WTC11 (cell line): ENCODE measurements around the gene HDGF. TPM values are rescaled to one million over a fixed set of nuclear protein-coding genes. Genes with fewer than 3 reads are reported as not detected.
A peak's percentile ranks its signal among the peaks of the same experiment; 100 is the strongest.

Experiments used
- ATAC-seq: fragments of 200-7000 bp; cut with Tn5 transposase; 2 replicates; pipeline ENCODE4 v1.10.0; 2021; ENCODE audit warnings: mild to moderate bottlenecking, moderate library complexity
- CTCF ChIA-PET: fragments of 300-600 bp; sonication (Branson Sonifier 250); formaldehyde crosslinking; loops from one replicate; lab custom pipeline; 2021; ENCODE audit warnings: antibody characterized with exemption; lab: Charles Lee
- POLR2A ChIA-PET: fragments of 350-600 bp; sonication (Branson Sonifier 250); formaldehyde crosslinking; loops from one replicate; lab custom pipeline; 2021; ENCODE audit warnings: antibody characterized with exemption; lab: Charles Lee
- DNase-seq: peaks from one replicate; pipeline ENCODE4 v3.0.0; 2021; ENCODE audit warnings: low spot score
- H3K27ac Mint-ChIP-seq: 2 replicates; pipeline ENCODE4 v1.8.0; 2021; ENCODE audit warnings: mixed read lengths
- H3K27me3 Mint-ChIP-seq: 2 replicates; pipeline ENCODE4 v1.8.0; 2021; ENCODE audit warnings: low read depth, mild to moderate bottlenecking, moderate library complexity, mixed read lengths
- H3K36me3 Mint-ChIP-seq: 2 replicates; pipeline ENCODE4 v1.8.0; 2021; ENCODE audit warnings: mixed read lengths
- H3K4me1 Mint-ChIP-seq: 2 replicates; pipeline ENCODE4 v1.8.0; 2022; ENCODE audit warnings: mixed read lengths
- H3K4me3 Mint-ChIP-seq: 2 replicates; pipeline ENCODE4 v1.8.0; 2021; ENCODE audit warnings: mild to moderate bottlenecking, moderate library complexity, mixed read lengths
- H3K9me3 Mint-ChIP-seq: 2 replicates; pipeline ENCODE4 v1.8.0; 2021; ENCODE audit warnings: mixed read lengths
- AFF4 ChIP-seq: sonication (generic); formaldehyde crosslinking; IDR thresholded peaks from 2 replicates; pipeline ENCODE4 v1.8.1; 2023; ENCODE audit warnings: mild to moderate bottlenecking, missing genetic modification reagents, borderline replicate concordance
- ATF6 ChIP-seq: sonication (generic); formaldehyde crosslinking; IDR thresholded peaks from 2 replicates; pipeline ENCODE4 v1.8.1; 2023; ENCODE audit warnings: mild to moderate bottlenecking, missing genetic modification reagents
- CTCF ChIP-seq: fragments of 200-600 bp; IDR thresholded peaks from 2 replicates; pipeline ENCODE4 v1.8.0; 2022; ENCODE audit warnings: antibody characterized with exemption
- E2F1 ChIP-seq: sonication (generic); formaldehyde crosslinking; IDR thresholded peaks from 2 replicates; pipeline ENCODE4 v1.8.0; 2022; ENCODE audit warnings: mild to moderate bottlenecking, missing genetic modification reagents
- FOXJ3 ChIP-seq: sonication (generic); formaldehyde crosslinking; IDR thresholded peaks from 2 replicates; pipeline ENCODE4 v1.9.0; 2021; ENCODE audit warnings: missing genetic modification reagents, mild to moderate bottlenecking, borderline replicate concordance
- FOXK1 ChIP-seq: sonication (generic); formaldehyde crosslinking; IDR thresholded peaks from 2 replicates; pipeline ENCODE4 v1.8.0; 2022; ENCODE audit warnings: mild to moderate bottlenecking, moderate library complexity, missing genetic modification reagents
- FOXP4 ChIP-seq: sonication (generic); formaldehyde crosslinking; IDR thresholded peaks from 2 replicates; pipeline ENCODE4 v1.8.0; 2022; ENCODE audit warnings: mild to moderate bottlenecking, missing genetic modification reagents
- JUN ChIP-seq: sonication (generic); formaldehyde crosslinking; IDR thresholded peaks from 2 replicates; pipeline ENCODE4 v1.8.0; 2023; ENCODE audit warnings: mild to moderate bottlenecking, missing genetic modification reagents
- MLX ChIP-seq: sonication (generic); formaldehyde crosslinking; IDR thresholded peaks from 2 replicates; pipeline ENCODE4 v1.8.1; 2023; ENCODE audit warnings: mild to moderate bottlenecking, missing genetic modification reagents, moderate library complexity
- MXD4 ChIP-seq: fragments of 250-450 bp; sonication (Bioruptor Pico); IDR thresholded peaks from 2 replicates; pipeline ENCODE4 v1.8.0; 2021; ENCODE audit warnings: mild to moderate bottlenecking, moderate library complexity, borderline replicate concordance
- MYBL2 ChIP-seq: sonication (generic); formaldehyde crosslinking; IDR thresholded peaks from 2 replicates; pipeline ENCODE4 v1.8.1; 2023; ENCODE audit warnings: mild to moderate bottlenecking, moderate library complexity, missing genetic modification reagents
- NFATC4 ChIP-seq: fragments of 250-450 bp; sonication (Bioruptor Pico); IDR thresholded peaks from 2 replicates; pipeline ENCODE4 v1.9.0; 2021; ENCODE audit warnings: mild to moderate bottlenecking
- NR1H2 ChIP-seq: sonication (generic); formaldehyde crosslinking; IDR thresholded peaks from 2 replicates; pipeline ENCODE4 v1.9.0; 2021; ENCODE audit warnings: mild to moderate bottlenecking, moderate library complexity, missing genetic modification reagents
- ZBTB21 ChIP-seq: sonication (generic); formaldehyde crosslinking; IDR thresholded peaks from 2 replicates; pipeline ENCODE4 v1.8.1; 2023; ENCODE audit warnings: mild to moderate bottlenecking, missing genetic modification reagents, borderline replicate concordance
- ZNF671 ChIP-seq: fragments of 250-450 bp; sonication (Bioruptor Pico); IDR thresholded peaks from 2 replicates; pipeline ENCODE4 v1.8.0; 2021; ENCODE audit warnings: mild to moderate bottlenecking
- ZSCAN18 ChIP-seq: fragments of 250-450 bp; sonication (Bioruptor Pico); IDR thresholded peaks from 2 replicates; pipeline ENCODE4 v2.1.2; 2022; ENCODE audit warnings: mild to moderate bottlenecking, moderate library complexity
- total RNA-seq: library from RNA; stranded (reverse); gene quantifications from 3 replicates; pipeline ENCODE4 v1.2.3, GENCODE V29; 2021

HDGF gene
- total RNA-seq, 1 experiment from 2014 or later: 339 TPM

GRCh38 chr1:156746406-156746727 lies 5.1 kb downstream of the HDGF start (continued):
- no peak for TF ChIP-seq FOXP4 (CRISPR knock-in tag)

- 0 out of 2 replicates have a peak, but pooled peaks have one; percentile 8 for TF ChIP-seq NFATC4 (CRISPR knock-in tag)
- TF ChIP-seq ATF6: no peak
- ATAC-seq: no peak
- peak overlapping the region; percentile 72 for H3K27ac Mint-ChIP-seq
- POLR2A ChIA-PET: interaction anchor here (1.7 kb wide), 1 partner anchor 21 kb away, joined by 4 read pairs; the partner anchor contains the start of gene PRCC
- peaks cover 62% of the 10 kb centered on the region for H3K4me1 Mint-ChIP-seq
- no peak for DNase-seq
- no peaks in the 10 kb centered on the region; the same call in 1 of the 2 replicates for H3K27me3 Mint-ChIP-seq
- peaks cover 25% of the 10 kb centered on the region for H3K36me3 Mint-ChIP-seq
- H3K9me3 Mint-ChIP-seq: no peaks in the 10 kb centered on the region
- CTCF ChIA-PET: interaction anchor here (1.0 to 4.8 kb wide), 3 partner anchors 20 to 118 kb away, joined by 3 to 27 read pairs (median 25); no protein-coding TSS in a partner anchor
- peak overlapping the region; percentile 94 for H3K4me3 Mint-ChIP-seq
These were observed 5.6 kb downstream of the HDGF start for GRCh38 chr1:156745881-156746280.

- ChIA-PET CTCF (interaction anchor here (1.0 to 4.8 kb wide), 4 partner anchors 19 to 115 kb away, joined by 3 to 25 read pairs (median 4); no protein-coding TSS in a partner anchor), POLR2A (no interaction called here)
- no peaks in the 10 kb centered on the region; the same call in 1 of the 2 replicates for H3K27me3 Mint-ChIP-seq
- ATAC-seq (no peak), DNase-seq (no peak)
- peak overlapping the region; percentile 72 for H3K27ac Mint-ChIP-seq
- H3K4me1 Mint-ChIP-seq: peaks cover 59% of the 10 kb centered on the region
- H3K9me3 Mint-ChIP-seq: no peaks in the 10 kb centered on the region
- H3K4me3 Mint-ChIP-seq: peak overlapping the region; percentile 6; the same call in 1 of the 2 replicates
- peaks cover 25% of the 10 kb centered on the region for H3K36me3 Mint-ChIP-seq
- TF ChIP-seq CTCF: no peak
- TF ChIP-seq ZNF671 (CRISPR knock-in tag): no peak
- TF ChIP-seq FOXP4 (CRISPR knock-in tag): no peak
- no peak for TF ChIP-seq AFF4 (CRISPR knock-in tag)
- no peak for TF ChIP-seq NR1H2
- TF ChIP-seq MLX: no peak
- no peak for TF ChIP-seq MXD4 (CRISPR knock-in tag)
- TF ChIP-seq JUN (CRISPR knock-in tag): no peak
- TF ChIP-seq FOXJ3: no peak
- TF ChIP-seq E2F1: no peak
- TF ChIP-seq ZSCAN18: no peak
- TF ChIP-seq FOXK1 (CRISPR knock-in tag): no peak
- no peak for TF ChIP-seq MYBL2
- TF ChIP-seq ZBTB21 (CRISPR knock-in tag): no peak
These were observed 6.6 kb downstream of the HDGF start for GRCh38 chr1:156744786-156745419.
